ENCODE measurements around the gene RNF112.
A peak's percentile ranks its signal among the peaks of the same experiment; 100 is the strongest.

RNF112 gene

DNA sequence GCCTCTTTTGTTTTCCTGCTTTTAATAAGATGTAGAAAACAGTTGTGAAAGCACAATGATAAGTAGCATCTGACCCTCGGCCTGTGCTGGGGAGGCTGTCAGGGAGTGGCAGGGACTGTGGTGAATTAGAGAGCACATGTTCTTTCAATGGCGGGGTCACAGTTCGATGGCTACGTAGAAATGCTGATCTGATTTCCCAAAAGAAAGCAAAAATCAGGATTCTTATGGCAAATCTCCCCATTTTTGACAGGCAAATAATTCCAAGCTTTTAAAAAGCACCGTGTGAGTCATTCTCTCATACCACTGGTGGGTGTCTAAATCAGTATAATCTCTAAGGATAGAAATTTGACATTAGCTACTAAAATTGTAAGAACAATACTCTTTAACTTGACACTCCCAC lies 36.9 kb upstream of the RNF112 start:
- no peak for DNase-seq (ENCODE audit: low spot score)

DNA sequence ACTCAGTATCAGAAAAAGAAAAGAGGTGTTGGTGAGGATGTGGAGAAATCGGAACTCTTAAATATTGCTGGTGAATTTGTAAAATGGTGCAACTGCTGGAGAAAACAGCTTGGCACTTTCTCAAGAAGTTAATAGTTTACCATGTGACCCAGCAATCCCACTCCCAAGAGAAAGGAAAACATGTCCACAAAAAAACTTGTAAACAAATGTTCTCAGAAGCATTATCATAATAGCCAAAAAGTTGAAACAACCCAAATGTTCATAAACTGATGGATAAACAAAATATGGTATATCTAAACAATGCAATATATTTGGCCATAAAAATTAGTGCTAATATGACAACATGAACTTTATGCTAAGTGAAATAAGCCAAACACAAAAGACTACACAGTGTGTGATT lies 35.3 kb upstream of the RNF112 start:
- no peak for DNase-seq (ENCODE audit: low spot score)

DNA sequence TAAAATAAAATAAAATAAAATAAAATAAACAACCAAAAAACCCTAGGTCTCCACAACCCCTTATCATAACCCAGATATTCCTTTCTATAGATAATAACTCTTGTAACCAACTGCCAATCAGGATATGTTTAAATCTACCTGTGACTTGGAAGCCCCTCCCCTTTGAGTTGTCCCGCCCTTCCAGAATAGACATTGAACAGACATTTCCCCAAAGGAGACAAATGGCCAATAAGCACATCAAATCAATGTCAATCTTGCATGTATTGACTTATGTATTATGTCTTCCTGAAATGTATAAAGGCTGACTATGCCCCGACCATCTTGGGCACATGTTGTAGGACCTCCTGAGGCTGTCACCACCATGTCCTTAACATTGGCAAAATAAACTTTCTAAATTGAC lies 34.2 kb upstream of the RNF112 start:
- no peak for DNase-seq (ENCODE audit: low spot score)

GRCh38 chr17:19377602-19378415 lies 33.2 kb upstream of the RNF112 start:
- peak; percentile 99 for DNase-seq (ENCODE audit: low spot score)

- no peak for DNase-seq (ENCODE audit: low spot score)
These were observed 32.3 kb upstream of the RNF112 start, which contains the start of gene MAPK7 for GRCh38 chr17:19378416-19379360. Gene MAPK7, plus strand, starts transcription at chr17:19378498. Its CDS starts 403 bp downstream, at chr17:19378901.

GRCh38 chr17:19379361-19380065 lies 31.5 kb upstream of the RNF112 start:
- DNase-seq (ENCODE audit: low spot score), result no peak

- DNase-seq (ENCODE audit: low spot score), result no peak
These were observed 30.3 kb upstream of the RNF112 start for GRCh38 chr17:19380481-19381301.

DNA sequence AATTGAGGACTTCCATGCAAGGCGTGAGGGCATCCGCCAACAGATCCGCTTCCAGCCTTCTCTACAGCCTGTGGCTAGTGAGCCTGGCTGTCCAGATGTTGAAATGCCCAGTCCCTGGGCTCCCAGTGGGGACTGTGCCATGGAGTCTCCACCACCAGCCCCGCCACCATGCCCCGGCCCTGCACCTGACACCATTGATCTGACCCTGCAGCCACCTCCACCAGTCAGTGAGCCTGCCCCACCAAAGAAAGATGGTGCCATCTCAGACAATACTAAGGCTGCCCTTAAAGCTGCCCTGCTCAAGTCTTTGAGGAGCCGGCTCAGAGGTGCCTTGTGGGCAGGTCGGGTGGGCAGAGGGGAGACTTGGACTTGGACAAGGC lies 29.7 kb upstream of the RNF112 start:
- no peak for DNase-seq (ENCODE audit: low spot score)

GRCh38 chr17:19381741-19382444 lies 29.1 kb upstream of the RNF112 start:
- DNase-seq (ENCODE audit: low spot score), result no peak

DNA sequence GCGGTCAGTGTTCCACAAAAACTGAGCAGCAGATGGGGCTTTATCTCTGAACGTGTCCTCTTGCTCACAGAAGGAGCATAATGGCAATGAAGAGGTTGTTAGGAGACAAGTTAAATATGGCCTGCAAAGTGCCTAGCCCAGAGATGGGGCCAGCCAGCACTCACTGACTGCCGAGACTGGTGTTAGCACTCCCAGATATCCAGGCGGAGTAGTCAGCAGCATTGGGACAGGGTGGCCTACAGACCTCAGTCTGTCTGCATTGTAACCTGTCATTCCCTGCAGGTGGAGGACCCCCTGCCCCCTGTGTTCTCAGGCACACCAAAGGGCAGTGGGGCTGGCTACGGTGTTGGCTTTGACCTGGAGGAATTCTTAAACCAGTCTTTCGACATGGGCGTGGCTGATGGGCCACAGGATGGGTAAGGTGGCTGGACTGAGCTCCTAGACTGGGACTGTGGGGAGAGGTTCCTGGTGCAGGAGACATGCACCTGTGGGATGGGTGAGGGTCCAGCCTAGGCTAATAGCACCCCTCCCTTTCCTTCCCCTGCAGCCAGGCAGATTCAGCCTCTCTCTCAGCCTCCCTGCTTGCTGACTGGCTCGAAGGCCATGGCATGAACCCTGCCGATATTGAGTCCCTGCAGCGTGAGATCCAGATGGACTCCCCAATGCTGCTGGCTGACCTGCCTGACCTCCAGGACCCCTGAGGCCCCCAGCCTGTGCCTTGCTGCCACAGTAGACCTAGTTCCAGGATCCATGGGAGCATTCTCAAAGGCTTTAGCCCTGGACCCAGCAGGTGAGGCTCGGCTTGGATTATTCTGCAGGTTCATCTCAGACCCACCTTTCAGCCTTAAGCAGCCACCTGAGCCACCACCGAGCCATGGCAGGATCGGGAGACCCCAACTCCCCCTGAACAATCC lies 28.2 kb upstream of the RNF112 start:
- DNase-seq (ENCODE audit: low spot score), result no peak

DNA sequence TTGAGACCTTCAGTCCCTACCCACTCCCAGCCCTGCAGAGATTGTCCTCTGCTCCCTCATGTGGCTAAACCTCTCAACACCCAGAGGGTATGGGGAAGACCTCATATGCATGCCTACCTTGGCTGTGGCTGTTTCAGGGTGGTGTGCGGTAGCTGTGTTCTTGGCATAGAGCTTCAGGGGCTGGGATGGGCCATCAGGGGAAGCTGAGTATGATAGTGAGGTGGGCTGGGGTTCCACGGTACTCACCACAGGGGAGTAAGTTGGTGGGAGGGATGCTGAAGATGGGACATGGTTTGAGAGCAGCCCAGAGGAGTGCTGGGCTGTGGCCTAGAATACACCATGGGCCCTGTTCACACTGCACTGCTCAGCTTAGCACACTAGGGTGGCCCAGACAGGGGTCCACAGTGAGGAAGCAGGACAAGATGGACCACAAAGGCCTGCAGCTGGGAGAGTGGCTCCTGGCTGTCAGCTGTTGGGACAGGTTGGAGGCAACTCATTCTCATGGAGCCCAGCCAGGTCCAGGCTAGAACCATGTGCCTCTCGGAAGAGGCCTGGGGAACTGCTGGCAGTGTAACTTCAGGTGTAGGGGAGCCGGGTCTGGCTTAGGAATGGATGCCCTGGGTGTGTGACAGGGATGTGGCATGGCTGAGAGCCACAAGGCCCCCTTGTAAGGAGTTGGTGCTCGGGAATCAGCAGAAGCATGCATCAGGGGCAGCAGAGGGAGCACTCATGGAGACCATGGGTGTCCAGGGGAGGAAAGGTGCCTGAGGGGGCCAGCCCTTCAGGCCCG lies 27.2 kb upstream of the RNF112 start:
- DNase-seq (ENCODE audit: low spot score), result peak; percentile 45

DNA sequence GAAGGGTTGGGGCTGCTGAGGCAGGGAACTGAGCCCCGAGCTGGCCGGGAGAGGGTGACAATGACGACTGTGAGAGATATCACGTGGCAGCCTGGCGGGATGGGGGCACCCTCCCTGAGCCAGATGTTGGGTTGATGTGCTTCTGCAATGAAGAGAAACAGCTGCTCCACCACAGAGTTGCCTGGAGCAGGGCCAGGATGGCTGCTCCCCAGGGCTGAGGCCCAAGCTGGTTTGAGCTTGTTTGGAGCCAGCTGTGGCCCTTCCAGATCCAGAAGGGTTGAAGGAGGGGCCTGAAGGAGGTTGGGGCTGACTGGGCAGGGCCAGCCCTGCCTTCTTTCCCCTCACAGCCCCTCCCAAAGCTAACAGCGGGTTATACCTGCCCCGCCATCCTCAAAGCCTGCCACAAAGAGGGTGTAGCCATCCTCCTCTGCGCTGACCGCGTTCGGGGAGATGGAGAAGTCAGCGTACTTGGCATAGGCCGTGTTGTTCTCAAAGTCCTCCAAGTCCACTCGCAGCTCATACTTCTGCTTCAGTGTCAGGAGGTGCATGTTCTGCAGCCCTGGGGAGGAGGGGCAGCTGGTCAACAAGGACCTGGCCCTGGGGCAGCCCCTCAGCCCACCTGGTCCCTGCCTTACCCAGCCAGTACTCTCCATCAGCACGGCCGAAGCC lies 26.2 kb upstream of the RNF112 start:
- peak; percentile 86 for DNase-seq (ENCODE audit: low spot score)

GRCh38 chr17:19385521-19385983 lies 25.5 kb upstream of the RNF112 start:
- no peak for DNase-seq (ENCODE audit: low spot score)

DNA sequence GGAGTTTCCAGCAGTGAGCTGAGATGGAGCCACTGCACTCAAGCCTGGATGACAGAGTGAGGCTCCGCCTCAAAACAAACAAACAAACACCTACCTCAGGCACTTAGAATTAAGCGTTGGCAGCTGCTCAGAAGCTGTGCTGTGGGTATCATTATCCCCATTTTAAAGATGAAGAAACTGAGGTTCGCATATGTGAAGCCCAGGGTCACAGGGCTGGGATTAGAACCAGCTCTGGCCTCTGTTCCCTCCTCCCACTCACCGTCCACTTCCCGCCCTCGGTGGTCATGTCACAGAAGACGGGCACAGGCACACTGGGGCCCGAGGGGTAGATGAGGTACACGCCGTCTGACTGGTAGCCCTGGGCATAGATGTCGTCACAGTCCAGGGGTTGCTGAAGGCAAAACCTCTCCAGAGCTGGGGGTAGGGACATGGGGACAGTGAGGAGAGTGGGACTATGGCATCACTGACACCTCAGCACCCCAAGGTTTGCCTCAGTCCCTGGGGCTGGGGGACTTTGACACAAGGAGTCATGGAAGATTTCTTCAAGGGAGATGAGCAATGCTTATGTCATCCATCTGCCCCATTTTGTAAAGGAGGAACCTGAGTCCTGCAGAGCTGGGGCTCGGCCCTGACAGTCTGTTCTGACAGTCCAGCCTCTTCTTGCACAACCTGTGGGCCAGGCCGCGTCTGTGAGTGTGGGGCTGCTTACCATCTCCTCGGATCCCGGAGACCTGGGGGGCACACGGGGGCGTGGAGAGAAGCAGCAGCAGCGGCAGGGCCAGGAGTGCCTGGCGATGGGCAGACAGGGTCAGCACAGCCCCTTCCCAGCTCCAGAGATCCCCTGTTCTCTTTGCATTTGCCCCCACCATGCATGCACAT lies 24.7 kb upstream of the RNF112 start:
- DNase-seq (ENCODE audit: low spot score), result peak; percentile 84

GRCh38 chr17:19386974-19387920 lies 23.8 kb upstream of the RNF112 start, which contains the start of gene MFAP4:
Gene MFAP4, minus strand, starts transcription at chr17:19387190. Its CDS starts 35 bp downstream, at chr17:19387155.
- peak; percentile 87 for DNase-seq (ENCODE audit: low spot score)

Measured in GM03348 (cell line).